GM19239 (cell line): ENCODE measurements around the gene FUT1.
A peak's percentile ranks its signal among the peaks of the same experiment; 100 is the strongest.
"Not testable (repeated sequence)": the region's sequence is repeated elsewhere in the genome, so short reads cannot be mapped to it uniquely, and the experiment has no call there.

Experiments
- DNase-seq: peaks from one replicate; pipeline ENCODE4 v3.0.0; 2011; ENCODE audit warnings: low spot score; ENCODE audit not compliant: insufficient read length
- FAIRE-seq: peaks from 2 replicates; lab custom pipeline; 2011; peaks lifted over from hg19 to GRCh38; lab: Jason Lieb, UNC

FUT1 gene

GRCh38 chr19:48752496-48753365 lies at the start of gene FUT1:
Gene FUT1, minus strand, starts transcription at chr19:48752641. Its CDS starts 1,360 bp downstream, at chr19:48751281.
- FAIRE-seq = no peak

GRCh38 chr19:48799358-48800300 lies 47.2 kb upstream of the FUT1 start:
- FAIRE-seq = no peak
- no peak for DNase-seq

More at GRCh38 chr19:48752496-48753365, at the start of gene FUT1:
- DNase-seq = peak; percentile 47

DNA sequence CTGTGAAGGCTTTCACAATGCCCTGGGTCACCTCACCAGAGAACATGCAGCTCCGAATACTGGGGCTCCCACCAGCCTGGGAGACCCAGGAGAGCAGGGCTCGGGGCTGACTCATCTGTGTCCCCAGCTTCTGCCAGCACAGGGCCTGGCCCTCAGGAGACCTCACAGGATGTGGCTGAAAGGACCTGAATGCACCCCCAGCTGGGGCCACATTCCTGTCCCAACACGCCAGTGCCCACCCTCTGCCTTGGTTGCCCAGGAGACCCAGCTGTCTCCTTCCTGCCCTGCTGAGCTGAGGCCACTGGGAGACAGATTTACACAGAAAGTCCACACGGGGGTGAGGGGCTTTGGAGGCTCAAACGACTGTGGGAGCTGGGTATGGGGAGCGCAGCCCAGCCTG lies 46.5 kb upstream of the FUT1 start:
- FAIRE-seq (no peak), DNase-seq (no peak)

- no peak for FAIRE-seq
- no peak for DNase-seq
These were observed 44.7 kb upstream of the FUT1 start for GRCh38 chr19:48797103-48797502.

GRCh38 chr19:48796298-48797083 lies 44.0 kb upstream of the FUT1 start:
- DNase-seq = no peak
- FAIRE-seq = no peak

DNA sequence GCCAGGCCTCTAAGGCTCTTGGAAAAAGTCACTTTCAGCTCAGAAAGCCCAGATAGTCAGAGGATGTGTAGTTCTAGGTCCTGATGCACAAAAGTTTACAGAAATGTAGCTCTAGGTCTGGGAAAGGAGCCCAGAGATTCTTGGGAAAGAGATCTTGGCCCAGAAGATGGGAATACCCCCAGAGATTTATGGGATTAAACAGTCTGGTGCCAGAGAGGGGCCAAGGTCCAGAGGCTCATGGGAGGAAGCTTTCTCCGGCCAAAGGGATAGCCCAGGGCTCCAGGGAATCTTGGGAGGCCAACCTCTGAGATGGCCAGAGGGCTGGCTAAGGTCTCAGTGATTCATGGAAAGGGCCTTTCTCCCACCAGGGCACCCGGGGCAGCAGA lies 43.2 kb upstream of the FUT1 start:
- FAIRE-seq (no peak), DNase-seq (no peak)

DNA sequence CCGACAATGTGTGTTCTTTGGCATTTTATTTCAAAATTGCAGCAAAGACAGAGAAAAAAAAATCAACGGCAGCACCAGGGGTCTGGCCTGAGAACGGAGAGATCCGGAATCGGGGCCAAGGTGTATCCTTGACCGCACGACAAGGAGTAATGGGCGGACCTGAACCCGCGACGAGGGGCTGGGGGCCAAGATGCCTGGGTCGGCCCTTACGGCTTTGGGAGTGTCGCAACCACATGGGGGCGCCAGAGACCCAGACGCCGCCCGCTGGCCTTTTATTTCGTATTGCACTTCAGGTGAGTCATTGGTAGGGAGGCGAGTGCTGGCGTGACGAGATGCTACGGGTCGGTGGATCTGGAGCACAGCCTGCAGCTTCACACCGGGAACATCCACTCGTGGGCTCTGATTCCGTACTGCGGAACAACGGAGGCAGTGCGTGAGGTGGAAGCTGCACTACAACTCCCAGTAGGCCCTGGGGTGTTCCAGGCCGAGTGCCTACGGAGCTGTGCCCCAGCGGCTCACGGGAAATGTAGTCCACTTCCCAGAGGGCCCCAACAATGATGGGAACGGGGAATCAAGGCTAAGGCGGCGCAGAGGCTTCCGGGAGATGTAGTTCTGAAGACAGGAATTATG lies 42.7 kb upstream of the FUT1 start:
- peak; percentile 93 for DNase-seq
- FAIRE-seq = peak; percentile 98

DNA sequence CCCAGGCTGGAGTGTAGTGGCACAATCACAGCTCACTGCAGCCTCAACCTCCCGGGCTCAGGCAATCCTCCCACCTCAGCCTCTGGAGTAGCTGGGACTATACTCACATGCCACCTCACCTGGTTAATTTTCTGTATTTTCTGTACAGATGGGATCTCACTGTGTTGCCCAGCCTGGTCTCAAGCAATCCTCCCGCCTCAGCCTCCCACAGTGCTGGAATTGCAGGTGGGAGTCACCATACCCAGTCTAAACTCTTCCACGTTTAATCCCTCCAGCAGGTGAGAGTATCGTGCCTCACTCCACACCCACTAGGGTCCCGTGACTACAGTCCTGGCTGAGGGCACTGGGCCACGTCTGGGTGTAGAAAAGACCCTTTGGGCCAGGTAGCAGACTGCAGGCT lies 41.9 kb upstream of the FUT1 start:
- DNase-seq = no peak
- no peak for FAIRE-seq

- no peak for FAIRE-seq
- no peak for DNase-seq
These were observed 40.8 kb upstream of the FUT1 start for GRCh38 chr19:48793271-48793670.

DNA sequence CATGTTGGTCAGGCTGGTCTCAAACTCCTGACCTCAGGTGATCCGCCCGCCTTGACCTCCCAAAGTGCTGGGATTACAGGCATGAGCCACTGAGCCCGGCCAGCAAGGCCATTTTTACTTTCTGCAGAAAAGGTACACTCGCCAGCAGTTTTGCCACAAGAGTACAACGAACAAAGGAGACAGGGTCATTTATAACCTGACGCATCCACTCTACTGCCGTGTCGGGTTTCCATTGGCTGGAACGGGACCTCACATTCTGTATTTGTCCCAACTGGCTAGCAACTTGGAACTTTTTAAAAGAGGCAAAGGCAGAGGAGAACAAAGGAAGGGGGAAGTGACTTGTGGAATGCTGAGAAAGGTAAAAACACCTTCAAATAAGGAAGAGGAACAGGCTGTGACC lies 34.9 kb upstream of the FUT1 start:
- not testable (repeated sequence) for DNase-seq, FAIRE-seq

- not testable (repeated sequence) for FAIRE-seq, DNase-seq
These were observed 34.0 kb upstream of the FUT1 start for GRCh38 chr19:48786422-48786821.

DNA sequence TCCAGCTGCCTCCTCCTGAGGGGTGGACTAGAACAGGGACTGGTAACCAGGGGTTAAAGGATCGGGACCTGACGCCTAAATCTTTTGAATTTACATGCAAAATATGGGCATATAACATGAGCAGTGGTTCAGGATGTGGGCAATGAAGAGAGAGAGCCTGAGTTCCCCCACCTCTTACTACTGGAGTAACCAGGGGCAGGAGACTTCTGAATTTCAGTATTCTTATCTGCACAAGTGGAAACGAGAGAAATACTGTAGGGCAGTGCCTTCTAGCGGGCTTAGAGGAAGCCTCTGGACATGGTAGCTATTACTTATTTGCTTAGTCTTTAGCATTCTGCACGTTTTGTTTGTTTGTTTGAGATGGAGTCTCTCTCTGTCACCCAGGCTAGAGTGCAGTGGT lies 32.1 kb upstream of the FUT1 start:
- FAIRE-seq = no peak
- no peak for DNase-seq

- no peak for FAIRE-seq
- DNase-seq = no peak
These were observed 28.4 kb upstream of the FUT1 start for GRCh38 chr19:48780631-48781391.

DNA sequence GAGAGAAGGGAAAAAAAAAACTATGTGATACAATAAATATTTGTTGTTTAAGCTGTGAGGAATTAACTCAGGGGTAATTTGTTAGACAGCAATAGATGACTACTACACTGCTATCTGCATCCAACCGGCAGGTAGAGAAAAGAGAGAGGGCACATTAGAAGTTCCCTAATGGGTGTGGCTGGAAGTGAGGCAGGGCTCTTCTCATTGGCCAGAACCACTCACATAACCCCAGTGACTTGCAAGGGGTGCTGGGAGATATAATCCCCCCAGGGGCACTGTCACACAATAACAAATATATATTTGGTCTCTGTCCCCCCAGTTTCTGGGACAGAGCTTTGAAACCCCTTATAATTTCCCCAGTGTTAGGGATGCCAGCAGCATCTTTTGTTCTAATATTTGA lies 27.2 kb upstream of the FUT1 start:
- DNase-seq (no peak), FAIRE-seq (no peak)

- FAIRE-seq (no peak), DNase-seq (no peak)
These were observed 25.3 kb upstream of the FUT1 start for GRCh38 chr19:48777720-48778119.

DNA sequence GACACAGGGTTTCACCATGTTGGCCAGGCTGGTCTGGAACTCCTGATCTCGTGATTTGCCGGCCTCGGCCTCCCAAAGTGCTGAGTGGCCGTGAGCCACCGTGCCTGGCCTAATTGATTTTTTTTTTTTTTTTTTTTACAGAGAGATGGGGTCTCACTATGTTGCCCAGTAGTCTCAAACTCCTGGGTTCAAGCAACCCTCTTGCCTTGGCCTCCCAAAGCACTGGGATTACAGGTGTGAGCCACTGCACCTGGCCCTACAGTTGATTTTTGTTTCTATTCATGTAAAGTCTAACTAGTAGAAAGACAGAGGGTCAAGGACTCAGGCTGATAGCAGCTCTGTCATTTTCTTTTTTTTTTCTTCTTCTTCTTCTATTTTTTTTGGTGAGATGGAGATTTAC lies 24.7 kb upstream of the FUT1 start:
- DNase-seq = no peak
- no peak for FAIRE-seq

DNA sequence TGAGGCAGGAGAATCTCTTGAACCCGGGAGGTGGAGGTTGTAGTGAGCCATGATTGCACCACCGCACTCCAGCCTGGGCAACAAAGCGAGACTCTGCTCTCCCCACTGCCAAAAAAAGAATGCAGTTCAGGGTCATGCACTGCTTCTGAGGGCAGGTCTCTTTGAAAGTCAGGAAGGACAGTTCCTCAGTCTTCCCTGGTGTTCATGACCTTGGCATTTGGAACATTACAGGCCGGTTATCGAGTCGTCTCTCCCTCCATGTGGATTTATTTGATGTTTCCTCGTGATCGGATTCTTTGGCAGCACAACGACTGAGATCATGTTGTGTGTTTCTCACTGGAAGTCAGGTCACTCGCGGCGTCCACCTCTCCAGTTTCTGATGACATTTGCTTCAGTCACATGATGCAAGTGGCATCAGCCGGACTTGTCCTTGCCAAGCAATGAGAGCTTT lies 20.1 kb upstream of the FUT1 start:
- DNase-seq = no peak
- no peak for FAIRE-seq

- FAIRE-seq (no peak), DNase-seq (no peak)
These were observed 18.5 kb upstream of the FUT1 start for GRCh38 chr19:48770734-48771472.
